Measurements from ENCODE around the gene PEAK3. TPM values are rescaled to one million over a fixed set of nuclear protein-coding genes. Genes with fewer than 3 reads are reported as not detected.

Gene PEAK3
- total RNA-seq, 1 donor = 0.52 TPM

GRCh38 chr19:2254064-2254872 is 27.7 kb downstream of the PEAK3 start:
- peaks cover 33% of the 10 kb centered on the region for H3K27me3 ChIP-seq (ENCODE audit: insufficient read depth, low read length)
- no peaks in the 10 kb centered on the region for H3K9me3 ChIP-seq (ENCODE audit: low read depth, low read length)
- H3K4me3 ChIP-seq (ENCODE audit: low read length) = no peak overlapping the region
- H3K4me1 ChIP-seq (ENCODE audit: insufficient read depth, low read length) = peaks cover 61% of the 10 kb centered on the region

GRCh38 chr19:2253106-2254063 is 28.6 kb downstream of the PEAK3 start:
- Histone ChIP-seq H3K4me1 (ENCODE audit: insufficient read depth, low read length) (peaks cover 55% of the 10 kb centered on the region), H3K4me3 (ENCODE audit: low read length) (peak overlapping the region; percentile 24), H3K27me3 (ENCODE audit: insufficient read depth, low read length) (peaks cover 33% of the 10 kb centered on the region)

GRCh38 chr19:2252797-2253105 is 29.2 kb downstream of the PEAK3 start:
- Histone ChIP-seq H3K4me3 (ENCODE audit: low read length) (peak overlapping the region; percentile 13), H3K9me3 (ENCODE audit: low read depth, low read length) (no peaks in the 10 kb centered on the region), H3K27me3 (ENCODE audit: insufficient read depth, low read length) (peaks cover 33% of the 10 kb centered on the region), H3K4me1 (ENCODE audit: insufficient read depth, low read length) (peaks cover 53% of the 10 kb centered on the region)

More at GRCh38 chr19:2253106-2254063, 28.6 kb downstream of the PEAK3 start:
- no peaks in the 10 kb centered on the region for H3K9me3 ChIP-seq (ENCODE audit: low read depth, low read length)

GRCh38 chr19:2252055-2252796 is 29.7 kb downstream of the PEAK3 start:
- H3K27me3 ChIP-seq (ENCODE audit: insufficient read depth, low read length) = peaks cover 33% of the 10 kb centered on the region
- H3K4me1 ChIP-seq (ENCODE audit: insufficient read depth, low read length) = peaks cover 47% of the 10 kb centered on the region
- no peak overlapping the region for H3K4me3 ChIP-seq (ENCODE audit: low read length)
- H3K9me3 ChIP-seq (ENCODE audit: low read depth, low read length) = no peaks in the 10 kb centered on the region

- H3K9me3 ChIP-seq (ENCODE audit: low read depth, low read length) = no peaks in the 10 kb centered on the region
- peaks cover 33% of the 10 kb centered on the region for H3K27me3 ChIP-seq (ENCODE audit: insufficient read depth, low read length)
- peaks cover 41% of the 10 kb centered on the region for H3K4me1 ChIP-seq (ENCODE audit: insufficient read depth, low read length)
- H3K4me3 ChIP-seq (ENCODE audit: low read length) = no peak overlapping the region
Measured at GRCh38 chr19:2251106-2252054, 30.6 kb downstream of the PEAK3 start.

- H3K27me3 ChIP-seq (ENCODE audit: insufficient read depth, low read length) = peaks cover 33% of the 10 kb centered on the region
- H3K4me1 ChIP-seq (ENCODE audit: insufficient read depth, low read length) = peaks cover 41% of the 10 kb centered on the region
- H3K4me3 ChIP-seq (ENCODE audit: low read length) = no peak overlapping the region
- H3K9me3 ChIP-seq (ENCODE audit: low read depth, low read length) = no peaks in the 10 kb centered on the region
Measured at GRCh38 chr19:2250766-2251105, 31.2 kb downstream of the PEAK3 start.

GRCh38 chr19:2249880-2250765 is 31.9 kb downstream of the PEAK3 start:
- H3K27me3 ChIP-seq (ENCODE audit: insufficient read depth, low read length) = peaks cover 33% of the 10 kb centered on the region
- no peak overlapping the region for H3K4me3 ChIP-seq (ENCODE audit: low read length)
- H3K4me1 ChIP-seq (ENCODE audit: insufficient read depth, low read length) = peaks cover 41% of the 10 kb centered on the region
- no peaks in the 10 kb centered on the region for H3K9me3 ChIP-seq (ENCODE audit: low read depth, low read length)

GRCh38 chr19:2249010-2249866 is 32.7 kb downstream of the PEAK3 start, which contains the start of gene AMH:
AMH (plus strand) TSS chr19:2249323; CDS start chr19:2249333, 10 bp downstream.
- peaks cover 33% of the 10 kb centered on the region for H3K27me3 ChIP-seq (ENCODE audit: insufficient read depth, low read length)
- no peaks in the 10 kb centered on the region for H3K9me3 ChIP-seq (ENCODE audit: low read depth, low read length)
- H3K4me3 ChIP-seq (ENCODE audit: low read length) = no peak within 1 kb of the TSS
- peaks cover 41% of the 10 kb centered on the region for H3K4me1 ChIP-seq (ENCODE audit: insufficient read depth, low read length)

GRCh38 chr19:2248136-2249009 is 33.6 kb downstream of the PEAK3 start:
- H3K4me1 ChIP-seq (ENCODE audit: insufficient read depth, low read length) = peaks cover 32% of the 10 kb centered on the region
- peaks cover 30% of the 10 kb centered on the region for H3K27me3 ChIP-seq (ENCODE audit: insufficient read depth, low read length)
- no peaks in the 10 kb centered on the region for H3K9me3 ChIP-seq (ENCODE audit: low read depth, low read length)
- no peak overlapping the region for H3K4me3 ChIP-seq (ENCODE audit: low read length)

GRCh38 chr19:2247433-2248101 is 34.4 kb downstream of the PEAK3 start:
- Histone ChIP-seq H3K27me3 (ENCODE audit: insufficient read depth, low read length) (peaks cover 22% of the 10 kb centered on the region), H3K9me3 (ENCODE audit: low read depth, low read length) (no peaks in the 10 kb centered on the region), H3K4me1 (ENCODE audit: insufficient read depth, low read length) (peaks cover 29% of the 10 kb centered on the region), H3K4me3 (ENCODE audit: low read length) (no peak overlapping the region)

GRCh38 chr19:2246801-2247361 is 35.1 kb downstream of the PEAK3 start:
- Histone ChIP-seq H3K4me1 (ENCODE audit: insufficient read depth, low read length) (peaks cover 28% of the 10 kb centered on the region), H3K9me3 (ENCODE audit: low read depth, low read length) (no peaks in the 10 kb centered on the region), H3K4me3 (ENCODE audit: low read length) (no peak overlapping the region), H3K27me3 (ENCODE audit: insufficient read depth, low read length) (peaks cover 16% of the 10 kb centered on the region)

Data from mononuclear cell (primary cell).